Stimulated activated CD4-positive, alpha-beta T cell treated with anti-CD3 and anti-CD28 coated beads, Interleukin-15, amount 100 ng/mL, for 24 hours (primary cell): ENCODE results near the gene UCN3.
"Not testable (repeated sequence)": the region's sequence is repeated elsewhere in the genome, so short reads cannot be mapped to it uniquely, and the experiment has no call there.

ENCODE experiments used
- DNase-seq: peaks from one replicate; pipeline ENCODE4 v3.0.0-alpha.2; 2020

Gene UCN3

GRCh38 chr10:5410787-5411186 is 46.0 kb downstream of the UCN3 start:
- not testable (repeated sequence) for DNase-seq

GRCh38 chr10:5411941-5412276 is 47.1 kb downstream of the UCN3 start:
- no peak for DNase-seq

GRCh38 chr10:5412277-5412941 is 47.6 kb downstream of the UCN3 start, which contains the start of gene NET1:
NET1 (plus strand) TSS chr10:5412557; CDS start chr10:5412693, 136 bp downstream.
- DNase-seq = peak; percentile 85

GRCh38 chr10:5413012-5413938 is 48.5 kb downstream of the UCN3 start:
- DNase-seq = no peak

GRCh38 chr10:5416981-5417380 is 52.2 kb downstream of the UCN3 start:
- DNase-seq = no peak

- no peak for DNase-seq
These were observed 53.8 kb downstream of the UCN3 start for GRCh38 chr10:5418584-5418983.

- no peak for DNase-seq
These were observed 54.8 kb downstream of the UCN3 start for GRCh38 chr10:5419466-5420094.

- DNase-seq = no peak
These were observed 59.0 kb downstream of the UCN3 start for GRCh38 chr10:5423771-5424170.
